Measurements from ENCODE around the gene GOLT1B. TPM values are rescaled to one million over a fixed set of nuclear protein-coding genes. Genes with fewer than 3 reads are reported as not detected.

Gene GOLT1B
- total and polyA plus RNA-seq, 2 of the 8 experiments (the other 6 are each of a cell fraction or from before 2014, with no cell fraction given), result 18.3 to 38.3 TPM

- Histone ChIP-seq H3K9me3 (ENCODE audit: insufficient read depth in 2 of 2, low read depth in 1 of 2, low read length in 1 of 2) (no peaks in the 10 kb centered on the region), H3K36me3 (ENCODE audit: control insufficient read depth in 2 of 4, insufficient read depth in 4 of 4, low read length in 3 of 4) (no peaks in the 10 kb centered on the region), H2BK120ac (replicated peaks; ENCODE audit: low read depth, low read length) (no peak overlapping the region), H3K4me1 (replicated peaks in 1 of 4; ENCODE audit: control insufficient read depth in 3 of 4, insufficient read depth in 4 of 4, low read length in 3 of 4) (no peaks in the 10 kb centered on the region), H4K8ac (ENCODE audit: extremely low read depth, insufficient read depth, low read length) (no peak overlapping the region), H3K79me2 (ENCODE audit: control insufficient read depth in 1 of 2, insufficient read depth in 2 of 2, low read length in 2 of 2) (no peaks in the 10 kb centered on the region), H3K27me3 (replicated peaks in 1 of 4; ENCODE audit: control insufficient read depth in 3 of 4, extremely low read depth in 1 of 4, insufficient read depth in 3 of 4, low read length in 3 of 4) (no peaks in the 10 kb centered on the region), H4K5ac (ENCODE audit: insufficient read length, low read depth, low read length) (no peak overlapping the region), H3K18ac (ENCODE audit: extremely low read depth, low read length) (no peak overlapping the region), H3K23me2 (ENCODE audit: low read depth, low read length) (no peaks in the 10 kb centered on the region), H3K79me1 (ENCODE audit: low read depth, low read length) (no peaks in the 10 kb centered on the region), H3K27ac (ENCODE audit: low read depth, low read length) (no peak overlapping the region), H3K4me3 (ENCODE audit: extremely low read depth in 1 of 4, insufficient read depth in 2 of 4, low read depth in 3 of 4, low read length in 4 of 4) (no peak overlapping the region), H3K14ac (ENCODE audit: insufficient read length) (no peak overlapping the region), H3K4me2 (ENCODE audit: insufficient read depth in 1 of 2, low read depth in 2 of 2, low read length in 2 of 2) (no peak overlapping the region), H3K56ac (replicated peaks; ENCODE audit: insufficient read length, low read depth, low read length) (no peak overlapping the region), H3K4ac (replicated peaks; ENCODE audit: insufficient read length, low read depth, low read length) (no peak overlapping the region), H2BK15ac (ENCODE audit: low read length) (no peak overlapping the region), H4K91ac (replicated peaks; ENCODE audit: insufficient read length, low read length) (no peak overlapping the region), H3K23ac (ENCODE audit: insufficient read length) (no peak overlapping the region), H4K20me1 (replicated peaks in 1 of 2; ENCODE audit: control insufficient read depth in 1 of 2, insufficient read depth in 2 of 2, low read length in 2 of 2) (no peaks in the 10 kb centered on the region), H2BK20ac (ENCODE audit: low read length) (no peak overlapping the region), H2AFZ (ENCODE audit: low read length) (no peak overlapping the region), H2BK5ac (ENCODE audit: low read depth, low read length) (no peak overlapping the region), H2AK5ac (ENCODE audit: low read depth, low read length) (no peak overlapping the region), H3K9ac (replicated peaks in 1 of 4; ENCODE audit: extremely low read depth in 1 of 4, low read depth in 3 of 4, low read length in 3 of 4) (no peak overlapping the region), H2BK12ac (ENCODE audit: low read depth, low read length) (no peak overlapping the region)
- DNase-seq (ENCODE audit: low read depth in 1 of 2, low spot score in 2 of 2), result no peak
- WGBS, 2 experiments (ENCODE audit: extremely low coverage in 1 of 2, insufficient coverage in 1 of 2, insufficient read length in 1 of 2, insufficient replicate concordance in 2 of 2, low coverage in 1 of 2, low lambda C conversion rate in 2 of 2, missing lambda C conversion rate in 1 of 2), result 77% methylated on average over 7 of the region's 7 CpGs; no CpG with 5 or more reads in 1 of the 2 experiments
- no peak for FAIRE-seq
- ChIA-PET POLR2A (ENCODE audit: partially characterized antibody) (no interaction called here), CTCF (ENCODE audit: partially characterized antibody) (no interaction called here)
- TF ChIP-seq HDAC6 (IDR thresholded peaks at IDR 0.05; ENCODE audit: low read depth, low read length), result no peak
These were observed 45.3 kb upstream of the GOLT1B start for GRCh38 chr12:21456291-21456780.

Measured in H1 (cell line).